Liver (tissue), 3 donors: ENCODE measurements around the gene ACOXL.

Experiments used
- CTCF ChIP-seq: fragments of 150-350 bp; IDR thresholded peaks from 2 replicates; pipeline ENCODE4 v1.5.1; 2017; ENCODE audit warnings: improper control_type of control experiment, low read depth, low read length; ENCODE audit not compliant: missing input control
- JUND ChIP-seq, 2 donors: IDR thresholded peaks; 2 replicates each; pipeline ENCODE4 v1.6.1; 2016; ENCODE audit warnings: antibody characterized with exemption in 2 of 2
- MAX ChIP-seq: IDR thresholded peaks from 2 replicates; pipeline ENCODE4 v1.6.1; 2016; ENCODE audit warnings: antibody characterized with exemption
- donor health status: healthy.
- donor health status: healthy.

DNA sequence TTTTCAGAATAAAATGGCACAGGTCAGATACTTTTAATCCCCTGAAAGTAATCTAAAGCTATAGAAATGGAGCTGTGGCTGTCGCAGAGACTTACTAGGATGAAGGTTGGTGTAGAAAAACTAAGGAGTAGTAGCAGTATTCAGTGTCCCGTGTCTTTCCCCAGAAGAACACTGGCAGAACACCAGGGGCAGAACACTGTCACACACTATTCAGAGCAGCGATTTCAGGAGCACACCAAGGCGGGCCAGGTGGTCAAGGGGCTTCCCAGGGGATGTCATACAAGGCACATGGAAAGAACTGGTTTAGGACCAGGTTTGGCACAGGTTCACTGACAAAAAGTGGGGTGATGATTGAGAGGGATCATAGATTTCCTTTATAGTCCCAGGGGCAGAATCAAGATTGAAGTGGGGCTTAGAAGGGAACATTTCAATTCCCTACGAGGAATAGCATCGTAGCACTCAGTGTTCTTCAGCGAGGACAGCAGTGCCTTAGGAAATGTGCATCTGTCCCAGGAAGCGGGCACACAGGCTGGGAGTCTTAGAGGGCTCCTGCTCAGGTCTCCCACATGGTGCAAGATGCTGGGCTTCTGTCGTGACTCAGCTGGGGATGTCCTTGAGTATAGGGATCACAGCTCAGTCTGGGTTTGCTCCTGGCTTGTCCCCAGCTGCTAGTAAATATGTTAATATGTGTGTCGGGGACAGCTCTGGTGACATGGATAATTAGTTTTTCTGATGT is 410.9 kb downstream of the ACOXL start:
- no peak for TF ChIP-seq MAX
- no peak for TF ChIP-seq CTCF
- no peak for TF ChIP-seq JUND (IDR thresholded peaks at IDR 0.05)
